Tibial nerve (tissue), 4 donors: ENCODE results near the gene RAP1GAP. TPM values are rescaled to one million over a fixed set of nuclear protein-coding genes. Genes with fewer than 3 reads are reported as not detected.
"Not testable (repeated sequence)": the region's sequence is repeated elsewhere in the genome, so short reads cannot be mapped to it uniquely, and the experiment has no call there.

Source experiments
- DNase-seq, 2 donors: peaks; one replicate each; pipeline ENCODE4 v3.0.0-alpha.2; 2019; ENCODE audit warnings: low spot score in 2 of 2
- H3K27ac ChIP-seq, 4 donors: fragments of 200-600 bp; sonication (generic) in 3 of 4; one replicate each; pipeline ENCODE4 v1.5.1; 2017 to 2019; ENCODE audit warnings: mild to moderate bottlenecking in 1 of 4
- H3K27me3 ChIP-seq, 2 donors: fragments of 200-600 bp; sonication (generic) in 1 of 2; one replicate each; pipeline versions ENCODE4 v1.5.1 to v1.6.0; 2017 to 2019
- H3K36me3 ChIP-seq, 3 donors: fragments of 200-600 bp; sonication (generic); one replicate each; pipeline ENCODE4 v1.5.1; 2018 to 2019
- H3K4me1 ChIP-seq, 4 donors: fragments of 200-600 bp; sonication (generic) in 3 of 4; one replicate each; pipeline ENCODE4 v1.5.1; 2017 to 2019
- H3K4me3 ChIP-seq, 4 donors: fragments of 200-600 bp; sonication (generic) in 3 of 4; one replicate each; pipeline ENCODE4 v1.5.1; 2017 to 2019; ENCODE audit warnings: mild to moderate bottlenecking in 1 of 4, moderate library complexity in 1 of 4
- H3K9me3 ChIP-seq, 4 donors: fragments of 200-600 bp; sonication (generic) in 3 of 4; one replicate each; pipeline ENCODE4 v1.5.1; 2017 to 2019
- CTCF ChIP-seq, 5 experiments: fragments of 200-600 bp in 3 of 5; fragments of 450-650 bp in 2 of 5; sonication (generic) in 3 of 5; IDR thresholded peaks; one replicate each; pipeline ENCODE4 v1.5.1; 2016 to 2019; ENCODE audit warnings: antibody characterized with exemption in 5 of 5, mild to moderate bottlenecking in 3 of 5, moderate library complexity in 2 of 5
- EP300 ChIP-seq, 2 donors: sonication (generic); formaldehyde crosslinking; IDR thresholded peaks; one replicate each; pipeline ENCODE4 v1.6.1; 2017; ENCODE audit warnings: antibody characterized with exemption in 2 of 2, mild to moderate bottlenecking in 1 of 2
- POLR2A ChIP-seq, 2 donors: fragments of 450-650 bp; IDR thresholded peaks; one replicate each; pipeline ENCODE4 v1.6.1; 2017; ENCODE audit warnings: antibody characterized with exemption in 2 of 2, mild to moderate bottlenecking in 2 of 2, moderate library complexity in 2 of 2
- WGBS, 2 donors: methylation state at CpG; one replicate each; pipeline ENCODE4 v1.1.5; 2018; 5-methylcytosine and 5-hydroxymethylcytosine counted together
- total RNA-seq, 4 donors: library from RNA; depleted of rRNA; stranded (reverse); fragments of >200 nt; gene quantifications; one replicate each; pipeline ENCODE4 v1.1.0, GENCODE V29; 2016

The RAP1GAP gene
- total RNA-seq, 4 donors from 2014 or later = 2.4 to 5.1 (median 4.6) TPM

- Histone ChIP-seq H3K36me3 (peaks cover 0 to 90% (median 6%) of the 10 kb centered on the region in 3 donors), H3K9me3 (no peaks in the 10 kb centered on the region), H3K27ac (no peak overlapping the region), H3K4me3 (no peak overlapping the region), H3K4me1 (no peaks in the 10 kb centered on the region), H3K27me3 (no peaks in the 10 kb centered on the region)
- DNase-seq = no peak
- WGBS, 2 donors = 74 to 85% methylated on average over 3 of the region's 3 CpGs
- TF ChIP-seq CTCF (IDR thresholded peaks at IDR 0.05) = no peak
- TF ChIP-seq POLR2A (IDR thresholded peaks at IDR 0.05) = no peak
- no peak for TF ChIP-seq EP300 (IDR thresholded peaks at IDR 0.05)
Observed at GRCh38 chr1:21680918-21681317, 11.8 kb upstream of the RAP1GAP start.

- Histone ChIP-seq H3K27me3 (no peaks in the 10 kb centered on the region), H3K36me3 (peaks cover 0 to 84% (median under 1%) of the 10 kb centered on the region in 3 donors), H3K4me3 (no peak overlapping the region), H3K4me1 (no peaks in the 10 kb centered on the region), H3K9me3 (no peaks in the 10 kb centered on the region), H3K27ac (no peak overlapping the region)
- 93 to 98% methylated on average over 1 of the region's 1 CpG for WGBS, 2 donors
- TF ChIP-seq EP300 (IDR thresholded peaks at IDR 0.05) (no peak), POLR2A (IDR thresholded peaks at IDR 0.05) (no peak), CTCF (IDR thresholded peaks at IDR 0.05) (no peak)
- no peak for DNase-seq
Observed at GRCh38 chr1:21680381-21680780, 11.2 kb upstream of the RAP1GAP start.

DNA sequence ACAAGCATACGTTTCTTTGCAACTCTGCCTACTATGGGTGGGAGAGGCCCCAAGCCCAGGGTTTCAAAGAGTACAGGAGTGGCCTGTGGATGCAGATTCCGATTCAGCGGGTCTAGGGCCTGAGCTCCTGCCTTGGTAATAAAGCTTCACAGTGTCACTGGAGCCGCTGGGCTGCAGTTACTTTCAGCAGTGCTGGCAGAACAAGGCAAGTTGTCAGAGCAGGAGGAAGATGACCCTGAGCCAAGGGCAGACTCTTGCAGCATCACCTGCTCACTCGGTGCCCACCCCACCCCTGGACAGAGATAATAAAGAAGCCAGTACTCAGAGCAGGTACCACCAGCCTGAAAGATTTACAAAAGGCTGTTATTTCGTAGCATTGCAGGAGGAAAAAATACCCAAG, 8.0 kb upstream of the RAP1GAP start:
- H3K4me3 ChIP-seq = no peak overlapping the region
- DNase-seq = no peak
- WGBS, 2 donors = 80 to 90% methylated on average over 6 of the region's 6 CpGs
- peaks cover 0 to 52% (median 0%) of the 10 kb centered on the region in 3 donors for H3K36me3 ChIP-seq
- no peaks in the 10 kb centered on the region for H3K9me3 ChIP-seq
- H3K27ac ChIP-seq = no peak overlapping the region
- H3K27me3 ChIP-seq = no peaks in the 10 kb centered on the region
- TF ChIP-seq EP300 (IDR thresholded peaks at IDR 0.05) (no peak), POLR2A (IDR thresholded peaks at IDR 0.05) (no peak), CTCF (IDR thresholded peaks at IDR 0.05) (no peak)
- H3K4me1 ChIP-seq = peaks cover 0 to 19% (median 14%) of the 10 kb centered on the region in 4 donors

- no peak for DNase-seq
- TF ChIP-seq CTCF (IDR thresholded peaks at IDR 0.05) (no peak), POLR2A (IDR thresholded peaks at IDR 0.05) (no peak), EP300 (IDR thresholded peaks at IDR 0.05) (no peak)
- Histone ChIP-seq H3K4me3 (no peak overlapping the region), H3K27me3 (peaks cover 0 to 7% of the 10 kb centered on the region in 2 donors), H3K9me3 (no peaks in the 10 kb centered on the region), H3K27ac (no peak overlapping the region), H3K4me1 (peaks cover 0 to 37% (median 14%) of the 10 kb centered on the region in 4 donors), H3K36me3 (peaks cover 0 to 30% (median 0%) of the 10 kb centered on the region in 3 donors)
- WGBS, 2 donors = 83 to 89% methylated on average over 10 of the region's 10 CpGs
Observed at GRCh38 chr1:21674957-21675356, 5.8 kb upstream of the RAP1GAP start.

DNA sequence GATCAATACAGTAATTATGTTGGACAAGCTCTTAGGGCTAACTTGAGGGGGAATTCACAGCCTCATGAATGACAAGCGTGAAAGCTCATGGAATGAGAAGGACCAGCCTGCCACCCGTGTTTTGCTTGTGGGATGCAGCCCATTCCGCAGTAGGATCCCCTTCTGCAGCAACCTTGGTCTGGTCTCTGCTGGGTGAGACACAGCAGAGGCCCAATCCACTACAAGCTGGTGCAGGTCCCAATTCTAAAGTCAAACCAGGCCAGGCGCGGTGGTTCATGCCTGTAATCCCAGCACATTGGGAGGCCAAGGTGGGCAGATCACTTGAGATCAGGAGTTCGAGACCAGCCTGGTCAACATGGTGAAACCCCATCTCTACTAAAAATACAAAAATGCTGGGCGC, 4.7 kb upstream of the RAP1GAP start:
- not testable (repeated sequence) for DNase-seq, H3K4me3 ChIP-seq, H3K9me3 ChIP-seq
- H3K4me1 ChIP-seq = peaks cover 0 to 48% (median 23%) of the 10 kb centered on the region in 4 donors
- H3K36me3 ChIP-seq = peaks cover 0 to 19% (median 0%) of the 10 kb centered on the region in 3 donors
- 69 to 80% methylated on average over 7 of the region's 7 CpGs for WGBS, 2 donors
- peaks cover 0 to 17% of the 10 kb centered on the region in 2 donors for H3K27me3 ChIP-seq
- peak overlapping the region in 1 of 4 donors; percentile 64 for H3K27ac ChIP-seq
